Activated CD4-positive, alpha-beta T cell treated with anti-CD3 and anti-CD28 coated beads for 36 hours (primary cell): ENCODE measurements around the gene ZBTB7B. TPM values are rescaled to one million over a fixed set of nuclear protein-coding genes. Genes with fewer than 3 reads are reported as not detected.

Source experiments
- ATAC-seq: fragments of 200-7000 bp; cut with Tn5 transposase; one replicate; pipeline ENCODE4 v1.10.0; 2021; ENCODE audit warnings: mild to moderate bottlenecking, moderate library complexity
- CTCF ChIA-PET: fragments of 350-600 bp; sonication (Branson Sonifier 250); formaldehyde crosslinking; loops from one replicate; lab custom pipeline; 2021; ENCODE audit warnings: antibody characterized with exemption; lab: Charles Lee
- POLR2A ChIA-PET: fragments of 350-600 bp; sonication (Branson Sonifier 250); formaldehyde crosslinking; loops from one replicate; lab custom pipeline; 2021; ENCODE audit warnings: antibody characterized with exemption, inconsistent platforms; lab: Charles Lee
- DNase-seq: peaks from one replicate; pipeline ENCODE4 v3.0.0-alpha.2; 2020
- H3K27ac Mint-ChIP-seq: one replicate; pipeline ENCODE4 v1.8.0; 2021; ENCODE audit warnings: mixed read lengths
- H3K27me3 Mint-ChIP-seq: one replicate; pipeline ENCODE4 v1.8.0; 2021; ENCODE audit warnings: mixed read lengths
- H3K36me3 Mint-ChIP-seq: one replicate; pipeline ENCODE4 v1.8.0; 2021; ENCODE audit warnings: low read depth, mixed read lengths
- H3K4me1 Mint-ChIP-seq: one replicate; pipeline ENCODE4 v1.8.0; 2021; ENCODE audit warnings: mixed read lengths
- H3K4me3 Mint-ChIP-seq: one replicate; pipeline ENCODE4 v1.8.0; 2021; ENCODE audit warnings: mild to moderate bottlenecking, moderate library complexity, mixed read lengths
- H3K9me3 Mint-ChIP-seq: one replicate; pipeline ENCODE4 v1.8.0; 2021; ENCODE audit warnings: low read depth, mixed read lengths
- intact Hi-C, 2 experiments: fragments of 100-400 bp; cut with DNase I in 1 of 2; cut with micrococcal nuclease in 1 of 2; formaldehyde crosslinking; loops; one replicate each; pipeline versions ENCODE4 v1.14.2 to v1.15.1; 2022 to 2024; cut with DNase I, micrococcal nuclease
- total RNA-seq, 2 experiments: library from RNA; stranded (reverse); gene quantifications; one replicate each; pipeline ENCODE4 v1.2.3, GENCODE V29; 2021

The ZBTB7B gene
- total RNA-seq, 2 experiments from 2014 or later: 94.0 to 105 TPM

GRCh38 chr1:155052439-155053395 is 50.1 kb downstream of the ZBTB7B start:
- peak overlapping the region; percentile 9 for H3K27ac Mint-ChIP-seq
- peak overlapping the region; percentile 69 for H3K4me3 Mint-ChIP-seq
- peaks cover 20% of the 10 kb centered on the region for H3K4me1 Mint-ChIP-seq
- intact Hi-C loops: loop anchor here in 1 of 2 experiments (5.0 kb wide), 3 partner anchors 35 to 70 kb away; partner anchors contain the start of genes FLAD1 and ZBTB7B
- peaks cover 16% of the 10 kb centered on the region for H3K36me3 Mint-ChIP-seq
- ChIA-PET POLR2A (no interaction called here), CTCF (interaction anchor here (0.6 to 3.1 kb wide), 16 partner anchors 8 to 599 kb away, joined by 3 to 26 read pairs (median 4); partner anchors contain the start of genes EFNA4, KCNN3, KRTCAP2 and PBXIP1)
- peak; percentile 59 for DNase-seq
- H3K27me3 Mint-ChIP-seq: no peaks in the 10 kb centered on the region
- H3K9me3 Mint-ChIP-seq: no peaks in the 10 kb centered on the region
- no peak for ATAC-seq

- DNase-seq: no peak
- no peak overlapping the region for H3K27ac Mint-ChIP-seq
- no peaks in the 10 kb centered on the region for H3K27me3 Mint-ChIP-seq
- H3K36me3 Mint-ChIP-seq: peaks cover 20% of the 10 kb centered on the region
- ChIA-PET POLR2A (no interaction called here), CTCF (interaction anchor here (0.7 to 3.1 kb wide), 8 partner anchors 9 to 119 kb away, joined by 3 to 15 read pairs (median 4); partner anchors contain the start of gene KRTCAP2)
- H3K4me3 Mint-ChIP-seq: peak overlapping the region; percentile 69
- intact Hi-C loops: loop anchor here in 1 of 2 experiments (5.0 kb wide), 3 partner anchors 36 to 71 kb away; partner anchors contain the start of genes FLAD1 and ZBTB7B
- H3K9me3 Mint-ChIP-seq: no peaks in the 10 kb centered on the region
- H3K4me1 Mint-ChIP-seq: peaks cover 20% of the 10 kb centered on the region
- no peak for ATAC-seq
Observed at GRCh38 chr1:155053531-155054105, 51.0 kb downstream of the ZBTB7B start.

DNA sequence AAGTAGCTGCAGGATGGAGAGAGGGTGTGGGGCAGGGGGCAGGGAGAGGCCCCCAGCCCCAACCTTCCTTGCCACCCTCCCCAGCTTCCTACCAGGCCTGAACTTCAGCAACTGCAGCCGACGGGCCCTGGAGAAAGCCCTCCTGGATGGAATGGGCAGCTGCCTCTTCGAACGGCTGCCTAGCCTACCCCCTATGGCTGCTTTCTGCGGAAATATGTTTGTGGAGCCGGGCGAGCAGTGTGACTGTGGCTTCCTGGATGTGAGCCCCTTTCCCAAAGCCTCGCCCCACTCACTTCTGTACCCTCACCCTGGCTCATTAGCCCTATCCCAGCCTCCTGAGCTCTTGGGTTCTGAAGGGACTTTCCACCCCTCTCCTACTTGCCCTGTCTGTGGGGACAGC is 54.5 kb downstream of the ZBTB7B start:
- CTCF ChIA-PET: interaction anchor here (7.5 kb wide), 1 partner anchor 13 kb away, joined by 67 read pairs; no protein-coding TSS in a partner anchor

GRCh38 chr1:155057788-155058211 is 55.2 kb downstream of the ZBTB7B start:
- DNase-seq (no peak), ATAC-seq (no peak)
- intact Hi-C loops: no loop called here
- Mint-ChIP-seq H3K4me1 (peaks cover 17% of the 10 kb centered on the region), H3K27ac (no peak overlapping the region), H3K36me3 (peaks cover 29% of the 10 kb centered on the region), H3K9me3 (no peaks in the 10 kb centered on the region), H3K27me3 (no peaks in the 10 kb centered on the region), H3K4me3 (no peak overlapping the region)
- ChIA-PET POLR2A (no interaction called here), CTCF (interaction anchor here (0.6 to 7.5 kb wide), 4 partner anchors 14 to 102 kb away, joined by 3 to 67 read pairs (median 4); partner anchors contain the start of gene PBXIP1)

More for the DNA sequence above, 54.5 kb downstream of the ZBTB7B start:
- Mint-ChIP-seq H3K4me1 (peaks cover 18% of the 10 kb centered on the region), H3K36me3 (peaks cover 29% of the 10 kb centered on the region), H3K4me3 (no peak overlapping the region), H3K27me3 (no peaks in the 10 kb centered on the region), H3K9me3 (no peaks in the 10 kb centered on the region), H3K27ac (no peak overlapping the region)
- intact Hi-C loops: no loop called here
- POLR2A ChIA-PET: interaction anchor here (0.6 kb wide), 2 partner anchors 49 to 72 kb away, joined by 3 to 6 read pairs; no protein-coding TSS in a partner anchor
- DNase-seq (no peak), ATAC-seq (no peak)

DNA sequence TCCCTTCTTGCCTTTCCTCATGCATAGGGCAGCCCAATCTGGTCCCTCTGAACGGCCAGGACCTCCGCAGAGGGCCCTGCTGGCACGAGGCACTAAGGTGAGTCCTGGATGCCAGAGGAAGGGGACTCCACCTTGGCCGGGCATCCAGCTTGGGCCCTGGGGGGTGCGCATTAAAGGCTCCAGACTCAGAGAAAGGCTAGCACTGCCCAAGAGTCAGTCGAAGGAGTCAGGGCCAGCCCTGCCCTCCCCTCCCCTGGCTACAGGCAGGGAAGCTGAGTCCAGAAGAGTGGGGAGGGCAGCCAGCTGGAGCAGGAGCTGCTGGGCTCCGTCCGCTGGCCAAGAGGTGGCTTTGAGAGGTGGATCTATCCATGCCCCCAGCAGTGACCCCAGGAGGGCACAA is 58.1 kb downstream of the ZBTB7B start:
- Mint-ChIP-seq H3K9me3 (no peaks in the 10 kb centered on the region), H3K27ac (no peak overlapping the region), H3K36me3 (peaks cover 23% of the 10 kb centered on the region), H3K27me3 (no peaks in the 10 kb centered on the region), H3K4me3 (no peak overlapping the region), H3K4me1 (peaks cover 29% of the 10 kb centered on the region)
- DNase-seq: no peak
- ChIA-PET CTCF (interaction anchor here (0.8 to 7.5 kb wide), 16 partner anchors 9 to 501 kb away, joined by 3 to 67 read pairs (median 5); partner anchors contain the start of genes ADAM15, KRTCAP2, PBXIP1 and TRIM46), POLR2A (no interaction called here)
- intact Hi-C loops: loop anchor here (1.0 to 5.0 kb wide), 10 partner anchors 9 to 583 kb away; partner anchors contain the start of genes PYGO2 (in 2 of the 2) and ADAM15 (in 1 of the 2)
- no peak for ATAC-seq

- peaks cover 17% of the 10 kb centered on the region for H3K36me3 Mint-ChIP-seq
- intact Hi-C loops: loop anchor here (1.0 to 5.0 kb wide), 11 partner anchors 10 to 584 kb away; partner anchors contain the start of genes PYGO2 (in 2 of the 2), ADAM15 (in 1 of the 2) and PMVK (in 1 of the 2)
- H3K9me3 Mint-ChIP-seq: no peaks in the 10 kb centered on the region
- H3K27ac Mint-ChIP-seq: no peak overlapping the region
- DNase-seq (peak; percentile 97), ATAC-seq (peak; percentile 62)
- CTCF ChIA-PET: interaction anchor here (0.6 to 7.5 kb wide), 30 partner anchors 9 to 622 kb away, joined by 3 to 67 read pairs (median 4); partner anchors contain the start of genes ADAM15, EFNA3, KRTCAP2 and PBXIP1
- no peak overlapping the region for H3K4me3 Mint-ChIP-seq
- no peaks in the 10 kb centered on the region for H3K27me3 Mint-ChIP-seq
- peaks cover 31% of the 10 kb centered on the region for H3K4me1 Mint-ChIP-seq
- POLR2A ChIA-PET: interaction anchor here (0.5 kb wide), 1 partner anchor 82 kb away, joined by 3 read pairs; no protein-coding TSS in a partner anchor
Observed at GRCh38 chr1:155061381-155062150, 59.0 kb downstream of the ZBTB7B start.

DNA sequence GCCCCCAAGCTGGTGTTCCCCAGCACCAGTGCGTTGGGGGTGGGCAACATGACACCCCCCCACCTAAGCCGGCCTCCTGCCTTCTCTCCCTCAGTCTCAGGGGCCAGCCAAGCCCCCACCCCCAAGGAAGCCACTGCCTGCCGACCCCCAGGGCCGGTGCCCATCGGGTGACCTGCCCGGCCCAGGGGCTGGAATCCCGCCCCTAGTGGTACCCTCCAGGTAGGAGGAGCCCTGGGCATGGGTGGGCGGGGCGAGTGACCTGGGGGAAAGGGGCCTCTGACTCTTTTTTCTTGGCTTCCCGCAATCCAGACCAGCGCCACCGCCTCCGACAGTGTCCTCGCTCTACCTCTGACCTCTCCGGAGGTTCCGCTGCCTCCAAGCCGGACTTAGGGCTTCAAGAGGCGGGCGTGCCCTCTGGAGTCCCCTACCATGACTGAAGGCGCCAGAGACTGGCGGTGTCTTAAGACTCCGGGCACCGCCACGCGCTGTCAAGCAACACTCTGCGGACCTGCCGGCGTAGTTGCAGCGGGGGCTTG is 59.6 kb downstream of the ZBTB7B start:
- Mint-ChIP-seq H3K4me1 (peaks cover 31% of the 10 kb centered on the region), H3K4me3 (peak overlapping the region; percentile 83), H3K27ac (peak overlapping the region; percentile 31), H3K9me3 (no peaks in the 10 kb centered on the region), H3K27me3 (no peaks in the 10 kb centered on the region), H3K36me3 (peaks cover 16% of the 10 kb centered on the region)
- POLR2A ChIA-PET: interaction anchor here (0.5 kb wide), 1 partner anchor 83 kb away, joined by 3 read pairs; no protein-coding TSS in a partner anchor
- ATAC-seq (no peak), DNase-seq (peak; percentile 46)
- intact Hi-C loops: loop anchor here (1.0 to 5.0 kb wide), 3 partner anchors 100 to 585 kb away; partner anchors contain the start of genes PMVK (in 1 of the 2) and PYGO2 (in 1 of the 2)
- CTCF ChIA-PET: interaction anchor here (0.6 to 9.1 kb wide), 30 partner anchors 8 to 623 kb away, joined by 3 to 81 read pairs (median 5); partner anchors contain the start of genes ADAM15, EFNA3, KRTCAP2 and PMVK

DNA sequence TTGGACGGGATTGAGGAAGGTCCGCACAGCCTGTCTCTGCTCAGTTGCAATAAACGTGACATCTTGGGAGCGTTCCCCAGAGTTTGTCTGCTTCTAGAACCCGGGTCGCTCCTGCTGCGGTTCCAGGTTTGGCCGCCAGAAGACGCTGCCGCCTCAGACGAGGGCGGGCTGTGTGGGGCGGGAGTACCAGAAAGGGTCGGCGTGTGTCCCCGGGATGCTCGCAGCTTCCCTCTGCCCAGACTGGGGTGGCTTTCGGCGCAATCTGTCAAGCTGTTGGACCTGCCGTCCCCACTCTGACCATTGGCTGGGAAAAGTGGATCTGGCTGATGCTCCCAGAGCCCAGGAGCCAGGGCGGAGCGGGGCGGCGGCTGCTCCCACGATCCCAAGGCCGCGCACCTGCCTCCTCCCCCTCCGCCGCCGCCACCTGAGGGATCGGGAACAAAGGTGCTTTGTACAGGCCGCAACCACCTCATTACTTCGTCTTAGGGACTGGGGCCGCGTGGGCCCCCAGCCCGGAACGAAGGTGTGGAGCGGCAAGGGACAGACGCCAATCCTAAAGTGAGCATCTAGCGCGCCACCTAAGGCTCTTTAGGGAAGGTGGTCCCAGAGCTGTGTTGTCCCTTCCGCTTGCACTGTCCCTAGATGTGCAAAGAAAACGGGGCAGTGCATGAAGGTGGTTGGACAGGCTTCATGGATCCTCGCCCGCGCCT is 60.3 kb downstream of the ZBTB7B start:
- intact Hi-C loops: loop anchor here (1.0 to 5.0 kb wide), 10 partner anchors 8 to 586 kb away; partner anchors contain the start of genes ADAM15 (in 1 of the 2), KRTCAP2 (in 1 of the 2), PMVK (in 1 of the 2) and PYGO2 (in 1 of the 2)
- ATAC-seq (peak; percentile 42), DNase-seq (peak; percentile 92)
- H3K9me3 Mint-ChIP-seq: no peaks in the 10 kb centered on the region
- ChIA-PET POLR2A (interaction anchor here (0.6 kb wide), 1 partner anchor 735 kb away, joined by 6 read pairs; no protein-coding TSS in a partner anchor), CTCF (interaction anchor here (0.7 to 9.1 kb wide), 11 partner anchors 8 to 260 kb away, joined by 3 to 81 read pairs (median 5); partner anchors contain the start of genes ADAM15 and PBXIP1)
- peak overlapping the region; percentile 83 for H3K4me3 Mint-ChIP-seq
- peaks cover 31% of the 10 kb centered on the region for H3K4me1 Mint-ChIP-seq
- H3K36me3 Mint-ChIP-seq: peaks cover 13% of the 10 kb centered on the region
- no peaks in the 10 kb centered on the region for H3K27me3 Mint-ChIP-seq
- peak overlapping the region; percentile 60 for H3K27ac Mint-ChIP-seq

DNA sequence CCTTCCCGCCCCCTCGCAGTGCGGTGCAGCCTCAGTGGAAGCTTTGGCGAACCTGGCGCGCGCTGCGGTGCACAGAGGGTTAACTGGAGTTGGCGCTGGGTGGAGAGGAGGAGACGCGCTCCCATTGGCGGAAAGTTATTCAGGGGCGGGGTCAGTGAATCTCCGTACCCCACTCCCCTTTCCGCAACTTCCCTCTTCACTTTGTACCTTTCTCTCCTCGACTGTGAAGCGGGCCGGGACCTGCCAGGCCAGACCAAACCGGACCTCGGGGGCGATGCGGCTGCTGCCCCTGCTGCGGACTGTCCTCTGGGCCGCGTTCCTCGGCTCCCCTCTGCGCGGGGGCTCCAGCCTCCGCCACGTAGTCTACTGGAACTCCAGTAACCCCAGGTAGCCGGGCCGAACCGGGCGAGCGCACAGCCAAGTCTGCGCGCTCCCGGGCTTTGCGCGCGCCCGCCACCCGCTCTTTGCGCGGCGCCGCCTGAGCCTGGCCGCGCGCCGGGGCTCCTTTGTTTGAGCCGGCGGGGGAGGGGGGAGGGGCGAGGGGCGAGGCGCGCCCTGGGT is 61.0 kb downstream of the ZBTB7B start, which contains the start of gene EFNA4:
Gene EFNA4 (plus strand): TSS at position 191 of the 561 bp plus-strand sequence. CDS start 84 bp downstream, at position 275.
- CTCF ChIA-PET: interaction anchor here (0.6 to 9.1 kb wide), 10 partner anchors 10 to 108 kb away, joined by 3 to 81 read pairs (median 4); partner anchors contain the start of genes ADAM15, EFNA3 and PBXIP1
- Mint-ChIP-seq H3K4me1 (peaks cover 31% of the 10 kb centered on the region), H3K27me3 (no peaks in the 10 kb centered on the region), H3K27ac (peak within 1 kb of the TSS; percentile 72), H3K4me3 (peak within 1 kb of the TSS; percentile 83), H3K9me3 (no peaks in the 10 kb centered on the region), H3K36me3 (peaks cover 11% of the 10 kb centered on the region)
- intact Hi-C loops: loop anchor here (1.0 to 5.0 kb wide), 10 partner anchors 8 to 586 kb away; partner anchors contain the start of genes ADAM15 (in 1 of the 2), EFNA3 (in 1 of the 2), KRTCAP2 (in 1 of the 2) and PYGO2 (in 1 of the 2)
- peak; percentile 87 for ATAC-seq
- DNase-seq: peak; percentile 92
- POLR2A ChIA-PET: interaction anchor here (0.5 to 0.6 kb wide), 3 partner anchors 17 to 734 kb away, joined by 3 to 6 read pairs (median 3); no protein-coding TSS in a partner anchor
